Measurements from ENCODE around the gene BANP.

The BANP gene

DNA sequence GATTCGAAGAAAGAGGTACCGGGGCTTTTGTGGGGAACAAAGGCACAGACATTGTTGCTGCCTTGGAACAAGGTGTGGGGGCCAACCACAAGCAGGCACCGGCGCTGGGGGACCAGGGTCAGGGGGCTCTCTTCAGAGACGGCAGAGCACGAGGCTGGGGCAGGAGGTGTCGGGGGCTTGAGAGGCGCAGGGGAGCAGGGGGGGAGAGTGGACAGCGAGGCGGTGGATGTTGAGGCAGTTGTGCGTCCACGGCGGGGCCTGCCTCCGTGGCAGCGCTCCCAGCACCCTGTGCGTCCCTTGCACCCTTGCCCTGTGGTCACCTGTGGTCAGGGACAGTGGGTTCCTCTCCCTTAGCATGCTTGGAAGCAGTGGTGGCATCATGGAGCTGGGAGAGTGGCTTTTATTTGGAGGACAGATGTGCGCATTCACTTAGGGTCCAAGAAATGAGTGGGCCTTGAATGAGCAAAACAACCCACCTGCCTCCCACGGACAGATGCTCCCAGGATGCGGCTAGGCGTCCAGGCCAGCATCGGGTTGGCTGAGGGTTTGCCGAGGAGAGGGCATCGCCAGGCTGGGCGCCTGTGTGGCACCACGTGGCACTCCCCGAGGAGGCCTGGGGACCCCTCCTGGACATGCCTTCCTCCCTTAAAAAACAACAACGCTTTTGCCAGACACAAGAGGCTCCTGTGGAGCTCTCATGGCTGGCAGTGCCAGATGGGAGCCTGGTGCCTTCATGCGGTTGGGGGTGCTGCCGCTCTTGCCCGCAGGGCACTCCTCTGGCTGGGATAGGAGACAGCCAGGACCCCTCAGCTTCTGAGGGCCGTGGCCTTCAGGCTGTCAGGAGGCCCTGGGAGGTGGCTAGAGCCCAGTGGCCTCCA, 113.0 kb downstream of the BANP start:
- Histone ChIP-seq H3K36me3 (ENCODE audit: control insufficient read depth, insufficient read depth, low read length) (peaks cover 13% of the 10 kb centered on the region), H3K9ac (ENCODE audit: low read depth, low read length) (no peak overlapping the region), H3K4me3 (ENCODE audit: low read depth, low read length) (no peak overlapping the region), H3K27ac (ENCODE audit: low read depth, low read length) (no peak overlapping the region), H3K27me3 (ENCODE audit: control insufficient read depth, insufficient read depth, low read length) (no peaks in the 10 kb centered on the region), H3K9me3 (ENCODE audit: control insufficient read depth, insufficient read depth, low read length) (no peaks in the 10 kb centered on the region), H3K4me1 (ENCODE audit: control insufficient read depth, insufficient read depth, low read length) (no peaks in the 10 kb centered on the region)

DNA sequence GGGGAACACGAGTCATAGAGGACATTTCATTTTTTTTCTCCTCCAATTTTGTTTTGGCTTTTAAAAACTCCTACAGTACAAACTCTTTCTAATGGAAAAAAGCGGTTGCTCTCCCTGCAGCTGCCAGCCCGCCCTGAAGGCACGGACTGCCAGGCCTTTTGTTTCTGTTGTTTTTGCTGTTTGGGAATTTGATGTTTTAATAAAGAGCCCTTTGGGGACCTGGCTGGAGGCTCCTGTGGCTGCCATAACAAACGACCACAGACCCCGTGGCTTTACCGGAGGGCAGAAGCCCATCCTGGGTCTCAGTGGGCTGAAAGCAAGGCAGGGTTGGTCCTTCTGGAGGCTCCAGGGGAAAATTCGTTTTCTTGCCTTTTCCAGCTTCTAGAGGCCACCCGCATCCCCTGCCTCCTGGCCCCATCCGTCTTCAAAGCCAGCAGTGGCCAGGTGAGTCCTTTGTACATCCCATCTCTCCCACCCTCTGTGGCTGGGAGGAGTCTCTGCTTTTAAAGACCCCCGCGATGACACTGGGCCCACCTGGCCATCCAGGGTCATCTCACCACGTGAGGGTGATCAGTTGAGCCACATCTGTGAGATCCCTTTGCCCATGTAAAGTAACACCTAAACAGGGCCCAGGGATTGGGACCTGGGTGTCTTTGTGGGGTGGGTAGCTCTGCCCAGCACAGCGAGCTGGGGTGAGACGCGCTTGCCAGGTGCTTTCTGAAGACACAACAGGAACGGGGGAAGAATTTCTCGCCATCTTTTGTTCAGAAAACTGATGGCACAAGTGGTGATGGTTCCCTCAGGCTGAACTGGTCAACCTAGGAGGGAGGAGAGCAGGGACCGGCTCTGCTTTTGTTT, 113.9 kb downstream of the BANP start:
- Histone ChIP-seq H3K9me3 (ENCODE audit: control insufficient read depth, insufficient read depth, low read length) (no peaks in the 10 kb centered on the region), H3K9ac (ENCODE audit: low read depth, low read length) (no peak overlapping the region), H3K27ac (ENCODE audit: low read depth, low read length) (no peak overlapping the region), H3K27me3 (ENCODE audit: control insufficient read depth, insufficient read depth, low read length) (no peaks in the 10 kb centered on the region), H3K4me1 (ENCODE audit: control insufficient read depth, insufficient read depth, low read length) (no peaks in the 10 kb centered on the region), H3K4me3 (ENCODE audit: low read depth, low read length) (no peak overlapping the region), H3K36me3 (ENCODE audit: control insufficient read depth, insufficient read depth, low read length) (peaks cover 16% of the 10 kb centered on the region)

DNA sequence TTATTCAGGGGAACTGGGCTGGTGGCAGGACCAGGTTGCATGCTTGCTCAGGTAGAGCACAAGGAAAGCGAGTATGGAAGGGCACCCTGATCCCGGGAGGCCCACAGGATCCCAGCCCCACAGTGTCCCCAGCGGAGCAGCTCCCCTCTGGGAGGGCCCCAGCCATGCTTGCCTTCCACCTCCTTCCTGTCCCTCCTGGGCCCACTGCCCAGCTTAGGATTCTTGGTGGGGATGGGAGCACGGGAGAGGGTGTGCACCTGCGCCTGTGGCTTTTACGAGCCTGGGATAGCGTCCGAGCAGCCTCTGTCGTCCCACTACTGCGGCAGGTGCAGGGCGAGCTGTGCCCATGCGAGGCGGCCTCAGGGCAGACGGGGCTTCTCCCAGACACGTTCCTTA, 114.5 kb downstream of the BANP start:
- peaks cover 15% of the 10 kb centered on the region for H3K36me3 ChIP-seq (ENCODE audit: control insufficient read depth, insufficient read depth, low read length)
- H3K27ac ChIP-seq (ENCODE audit: low read depth, low read length) = no peak overlapping the region
- H3K27me3 ChIP-seq (ENCODE audit: control insufficient read depth, insufficient read depth, low read length) = no peaks in the 10 kb centered on the region
- no peaks in the 10 kb centered on the region for H3K9me3 ChIP-seq (ENCODE audit: control insufficient read depth, insufficient read depth, low read length)
- no peaks in the 10 kb centered on the region for H3K4me1 ChIP-seq (ENCODE audit: control insufficient read depth, insufficient read depth, low read length)
- H3K9ac ChIP-seq (ENCODE audit: low read depth, low read length) = no peak overlapping the region
- no peak overlapping the region for H3K4me3 ChIP-seq (ENCODE audit: low read depth, low read length)

GRCh38 chr16:88066234-88066633, 115.0 kb downstream of the BANP start:
- Histone ChIP-seq H3K27me3 (ENCODE audit: control insufficient read depth, insufficient read depth, low read length) (no peaks in the 10 kb centered on the region), H3K4me1 (ENCODE audit: control insufficient read depth, insufficient read depth, low read length) (no peaks in the 10 kb centered on the region), H3K36me3 (ENCODE audit: control insufficient read depth, insufficient read depth, low read length) (peaks cover 15% of the 10 kb centered on the region), H3K9me3 (ENCODE audit: control insufficient read depth, insufficient read depth, low read length) (no peaks in the 10 kb centered on the region), H3K9ac (ENCODE audit: low read depth, low read length) (no peak overlapping the region), H3K4me3 (ENCODE audit: low read depth, low read length) (no peak overlapping the region), H3K27ac (ENCODE audit: low read depth, low read length) (no peak overlapping the region)

DNA sequence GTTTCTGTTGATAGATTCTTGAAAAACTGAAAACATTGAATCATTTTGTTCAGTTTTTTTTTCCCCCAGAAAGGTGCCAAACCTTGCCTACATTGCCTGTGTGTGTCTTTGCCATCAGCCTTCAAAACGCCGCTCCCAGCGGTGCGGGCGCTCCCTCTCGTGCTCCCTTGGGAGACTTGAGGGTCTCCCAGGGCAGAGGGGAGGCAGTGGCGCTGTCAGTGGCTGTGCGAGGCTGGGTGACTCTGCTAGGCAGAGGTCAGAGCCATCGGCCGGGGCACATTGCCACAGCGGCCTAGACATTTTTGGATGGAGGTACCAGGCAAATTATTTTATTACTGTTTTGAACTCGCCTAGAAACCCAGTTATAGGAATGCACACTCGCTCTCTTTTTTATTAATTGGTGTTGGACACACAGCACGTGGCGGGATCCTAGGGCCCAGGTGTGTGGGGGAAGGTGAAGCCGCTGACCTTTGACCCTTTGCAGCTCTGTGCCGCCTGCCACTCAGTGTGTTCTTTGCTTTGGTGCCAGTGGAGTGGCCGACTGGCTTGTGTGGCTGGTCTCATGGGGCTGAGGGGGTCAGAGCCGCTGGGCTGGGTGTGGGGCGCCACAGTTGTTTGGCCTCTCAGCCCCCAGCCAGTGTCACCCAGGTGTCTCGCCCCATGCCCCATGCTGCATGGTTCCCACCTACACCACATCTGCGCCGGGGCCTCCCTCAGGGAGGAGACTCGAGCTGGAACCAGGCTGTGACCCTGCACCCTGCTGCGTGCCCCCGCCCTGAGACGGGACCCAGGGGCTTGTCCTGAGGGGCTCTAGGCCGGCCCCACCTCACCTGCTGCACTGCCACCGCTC, 115.7 kb downstream of the BANP start:
- Histone ChIP-seq H3K36me3 (ENCODE audit: control insufficient read depth, insufficient read depth, low read length) (peaks cover 18% of the 10 kb centered on the region), H3K4me3 (ENCODE audit: low read depth, low read length) (no peak overlapping the region), H3K4me1 (ENCODE audit: control insufficient read depth, insufficient read depth, low read length) (no peaks in the 10 kb centered on the region), H3K9me3 (ENCODE audit: control insufficient read depth, insufficient read depth, low read length) (no peaks in the 10 kb centered on the region), H3K27ac (ENCODE audit: low read depth, low read length) (no peak overlapping the region), H3K9ac (ENCODE audit: low read depth, low read length) (no peak overlapping the region), H3K27me3 (ENCODE audit: control insufficient read depth, insufficient read depth, low read length) (no peaks in the 10 kb centered on the region)

DNA sequence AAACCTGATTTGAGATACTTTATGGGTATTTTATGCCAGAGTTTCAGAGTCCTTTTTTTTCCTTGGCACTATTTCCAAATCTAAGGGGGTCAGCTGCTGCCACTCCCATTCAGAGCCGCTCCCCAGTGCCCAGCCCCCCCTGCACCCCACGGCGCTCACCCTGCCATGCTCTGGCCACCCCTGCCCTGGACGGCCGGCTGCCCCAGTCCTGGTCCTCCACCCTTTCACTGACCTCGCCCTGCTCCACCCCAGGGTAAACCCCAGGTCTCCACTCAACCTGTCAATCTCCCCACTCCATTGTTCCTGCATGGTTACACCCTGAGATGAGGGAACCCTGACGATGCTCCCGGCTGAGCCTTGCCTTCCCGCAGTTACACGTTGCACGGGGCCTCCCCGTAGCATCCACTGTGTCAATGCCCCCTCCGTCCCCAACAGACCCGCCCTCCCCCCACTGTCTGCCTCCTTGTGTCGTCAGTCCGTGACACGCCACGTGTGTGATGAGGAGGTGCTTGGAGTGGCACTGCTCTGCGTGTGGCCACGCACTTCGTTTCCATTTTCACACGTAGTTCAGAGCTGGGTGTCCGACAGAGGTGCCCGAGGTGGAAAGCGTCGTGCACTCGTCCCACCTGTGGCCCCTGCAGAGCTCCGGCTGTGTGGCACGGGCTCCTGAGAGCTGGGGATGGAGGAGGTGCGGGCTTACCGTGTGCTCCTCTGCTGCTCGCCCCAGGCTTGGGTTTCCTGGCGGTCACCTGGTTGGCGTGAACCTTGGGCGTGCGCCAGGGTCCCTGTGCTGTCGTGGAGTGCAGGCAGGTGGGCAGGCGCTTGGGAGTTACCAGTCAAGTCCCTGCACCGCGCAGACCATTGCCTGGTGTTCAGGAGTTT, 116.5 kb downstream of the BANP start:
- H3K4me3 ChIP-seq (ENCODE audit: low read depth, low read length) = no peak overlapping the region
- no peaks in the 10 kb centered on the region for H3K4me1 ChIP-seq (ENCODE audit: control insufficient read depth, insufficient read depth, low read length)
- H3K9ac ChIP-seq (ENCODE audit: low read depth, low read length) = no peak overlapping the region
- peaks cover 26% of the 10 kb centered on the region for H3K36me3 ChIP-seq (ENCODE audit: control insufficient read depth, insufficient read depth, low read length)
- H3K9me3 ChIP-seq (ENCODE audit: control insufficient read depth, insufficient read depth, low read length) = no peaks in the 10 kb centered on the region
- H3K27ac ChIP-seq (ENCODE audit: low read depth, low read length) = no peak overlapping the region
- no peaks in the 10 kb centered on the region for H3K27me3 ChIP-seq (ENCODE audit: control insufficient read depth, insufficient read depth, low read length)

DNA sequence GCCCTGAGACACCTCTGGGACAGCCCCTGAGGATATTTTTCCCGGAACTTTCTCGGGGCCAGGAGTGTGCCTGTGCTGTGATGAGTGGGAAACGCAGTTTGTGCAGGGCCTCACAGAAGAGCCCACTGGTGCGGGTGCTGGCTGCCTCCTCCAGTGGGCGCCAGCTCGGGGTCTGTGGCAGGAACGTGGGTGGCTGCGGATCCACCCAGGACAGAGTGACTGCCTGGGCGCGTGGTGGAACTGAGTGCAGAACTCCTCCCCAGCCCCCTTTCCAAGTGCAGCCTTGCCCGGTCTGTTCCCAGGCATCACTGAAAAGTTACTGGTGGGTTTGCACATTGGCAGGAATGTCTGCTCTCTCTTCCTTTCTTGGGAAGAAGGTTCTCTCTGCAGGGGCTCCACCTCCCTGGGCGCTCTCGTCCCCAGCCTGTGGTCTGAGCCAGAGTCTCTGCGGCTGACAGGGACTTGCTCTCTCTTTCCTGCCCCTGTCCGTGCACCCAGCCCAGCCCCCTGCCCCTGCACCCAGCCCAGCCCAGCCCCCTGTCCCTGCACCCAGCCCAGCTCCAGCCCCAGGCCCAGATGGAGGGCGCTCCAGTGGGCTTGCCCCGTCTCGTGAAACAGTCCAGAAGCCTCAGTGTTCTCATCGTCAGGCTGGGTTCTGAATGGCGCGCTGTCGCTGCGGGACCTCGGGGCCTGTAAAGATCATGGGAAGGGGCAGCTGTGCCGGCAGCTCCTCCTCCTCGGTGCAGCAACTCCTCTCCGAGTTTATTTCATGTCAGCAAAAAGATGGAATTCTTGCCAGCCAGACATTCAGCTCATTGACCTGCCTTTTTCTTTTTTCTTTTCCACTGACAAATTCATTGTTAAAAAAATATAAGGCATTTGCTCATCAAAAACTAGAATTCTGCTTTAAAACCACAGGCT, 117.5 kb downstream of the BANP start:
- Histone ChIP-seq H3K27me3 (ENCODE audit: control insufficient read depth, insufficient read depth, low read length) (no peaks in the 10 kb centered on the region), H3K4me1 (ENCODE audit: control insufficient read depth, insufficient read depth, low read length) (no peaks in the 10 kb centered on the region), H3K9ac (ENCODE audit: low read depth, low read length) (no peak overlapping the region), H3K27ac (ENCODE audit: low read depth, low read length) (no peak overlapping the region), H3K9me3 (ENCODE audit: control insufficient read depth, insufficient read depth, low read length) (no peaks in the 10 kb centered on the region), H3K4me3 (ENCODE audit: low read depth, low read length) (no peak overlapping the region), H3K36me3 (ENCODE audit: control insufficient read depth, insufficient read depth, low read length) (peaks cover 35% of the 10 kb centered on the region)

DNA sequence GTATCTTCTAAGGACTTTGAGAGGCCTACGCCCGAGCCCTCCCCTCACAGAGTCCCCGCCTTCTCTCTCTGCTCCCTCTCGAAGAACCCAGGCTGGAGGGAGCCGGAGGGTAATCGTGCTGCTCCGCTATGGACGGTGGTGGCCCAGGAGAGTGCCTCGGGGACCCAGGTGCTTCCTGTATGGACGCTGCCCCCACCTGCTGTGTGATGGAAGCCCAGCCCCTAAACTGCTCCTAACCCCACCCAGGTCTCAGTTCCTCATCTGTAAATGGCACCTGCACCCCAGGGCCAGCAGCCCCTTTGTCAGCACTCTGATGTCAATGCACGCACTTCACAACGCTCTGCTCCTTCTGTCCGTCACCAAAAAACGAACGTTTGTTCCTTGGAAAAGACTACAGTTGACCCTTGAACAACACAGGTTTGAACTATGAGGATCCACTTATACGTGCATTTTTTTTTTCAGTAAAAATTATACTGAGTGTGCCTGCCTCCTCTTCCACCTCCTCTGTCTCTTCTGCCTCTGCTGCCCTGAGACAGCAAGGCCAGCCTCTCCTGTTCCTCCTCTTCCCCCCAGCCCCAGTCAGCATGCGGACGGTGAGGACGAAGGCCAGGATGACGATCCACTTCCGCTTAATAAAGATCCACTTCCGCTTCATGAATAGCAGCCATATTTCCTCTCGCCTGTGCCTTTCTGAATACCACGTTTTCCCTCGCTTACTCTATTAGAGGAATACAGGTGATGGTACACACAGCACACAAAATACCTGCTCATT, 118.3 kb downstream of the BANP start:
- no peak overlapping the region for H3K4me3 ChIP-seq (ENCODE audit: low read depth, low read length)
- no peak overlapping the region for H3K27ac ChIP-seq (ENCODE audit: low read depth, low read length)
- H3K9ac ChIP-seq (ENCODE audit: low read depth, low read length) = no peak overlapping the region
- no peaks in the 10 kb centered on the region for H3K4me1 ChIP-seq (ENCODE audit: control insufficient read depth, insufficient read depth, low read length)
- H3K27me3 ChIP-seq (ENCODE audit: control insufficient read depth, insufficient read depth, low read length) = no peaks in the 10 kb centered on the region
- H3K9me3 ChIP-seq (ENCODE audit: control insufficient read depth, insufficient read depth, low read length) = no peaks in the 10 kb centered on the region
- peaks cover 40% of the 10 kb centered on the region for H3K36me3 ChIP-seq (ENCODE audit: control insufficient read depth, insufficient read depth, low read length)

GRCh38 chr16:88070341-88070740, 119.1 kb downstream of the BANP start:
- Histone ChIP-seq H3K4me1 (ENCODE audit: control insufficient read depth, insufficient read depth, low read length) (no peaks in the 10 kb centered on the region), H3K9ac (ENCODE audit: low read depth, low read length) (no peak overlapping the region), H3K36me3 (ENCODE audit: control insufficient read depth, insufficient read depth, low read length) (peaks cover 36% of the 10 kb centered on the region), H3K4me3 (ENCODE audit: low read depth, low read length) (no peak overlapping the region), H3K27me3 (ENCODE audit: control insufficient read depth, insufficient read depth, low read length) (no peaks in the 10 kb centered on the region), H3K9me3 (ENCODE audit: control insufficient read depth, insufficient read depth, low read length) (no peaks in the 10 kb centered on the region), H3K27ac (ENCODE audit: low read depth, low read length) (no peak overlapping the region)
